Smooth muscle cell of the umbilical artery (primary cell): ENCODE data around the gene TGFBR3. TPM values are rescaled to one million over a fixed set of nuclear protein-coding genes. Genes with fewer than 3 reads are reported as not detected.

Experiments
- total RNA-seq: library from RNA; depleted of rRNA; stranded (reverse); fragments of >200 nt; gene quantifications from 2 replicates; pipeline ENCODE4 v1.2.3, GENCODE V29; 2014

TGFBR3 gene
- total RNA-seq, result 5.9 and 6.6 TPM in 2 replicates

GRCh38 chr1:91885716-91886506, at the start of gene TGFBR3:
Gene TGFBR3, minus strand, starts transcription at chr1:91886151. Its CDS starts 24,620 bp downstream, at chr1:91861531.

Other genes with a start within 250 kb of the TGFBR3 start
- not detected in 2 replicates for gene BRDT, start 63.2 kb upstream of the TGFBR3 start, total RNA-seq
- gene EPHX4, start 143.8 kb upstream of the TGFBR3 start, total RNA-seq, result 0.30 and 0.42 TPM in 2 replicates
- not detected in 2 replicates for gene SETSIP, start 189.3 kb upstream of the TGFBR3 start, total RNA-seq
- gene BTBD8, start 194.2 kb upstream of the TGFBR3 start, total RNA-seq, result 3.9 and 7.7 TPM in 2 replicates